ENCODE results near the gene UQCRHL.
A peak's percentile ranks its signal among the peaks of the same experiment; 100 is the strongest.
"Not testable (repeated sequence)": the region's sequence is repeated elsewhere in the genome, so short reads cannot be mapped to it uniquely, and the experiment has no call there.

Gene UQCRHL

DNA sequence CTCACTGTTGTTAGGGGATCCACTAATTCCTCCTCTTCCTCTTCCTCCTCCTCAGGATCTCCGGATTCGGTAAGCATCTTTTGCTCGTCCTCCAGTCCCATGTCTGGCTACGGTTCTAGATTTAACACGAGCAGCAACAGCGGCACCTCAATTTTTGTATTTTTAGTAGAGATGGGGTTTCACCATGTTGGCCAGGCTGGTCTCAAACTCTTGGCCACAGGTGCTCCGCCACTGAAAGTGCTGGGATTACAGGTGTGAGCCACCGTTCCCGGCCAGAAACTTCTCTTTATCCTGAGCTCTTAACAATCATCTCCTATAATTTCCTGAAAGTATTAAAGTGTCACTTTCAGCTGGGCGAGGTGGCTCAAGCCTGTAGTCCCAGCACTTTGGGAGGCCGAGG, at the start of gene UQCRHL:
UQCRHL (minus strand) TSS at position 101 of the 400 bp plus-strand sequence; CDS start at position 101, 0 bp downstream.
- DNase-seq: not testable (repeated sequence)

- DNase-seq: no peak
Observed at GRCh38 chr1:15856888-15857287, 49.4 kb upstream of the UQCRHL start.

GRCh38 chr1:15852828-15853302, 45.4 kb upstream of the UQCRHL start:
- DNase-seq: no peak

DNA sequence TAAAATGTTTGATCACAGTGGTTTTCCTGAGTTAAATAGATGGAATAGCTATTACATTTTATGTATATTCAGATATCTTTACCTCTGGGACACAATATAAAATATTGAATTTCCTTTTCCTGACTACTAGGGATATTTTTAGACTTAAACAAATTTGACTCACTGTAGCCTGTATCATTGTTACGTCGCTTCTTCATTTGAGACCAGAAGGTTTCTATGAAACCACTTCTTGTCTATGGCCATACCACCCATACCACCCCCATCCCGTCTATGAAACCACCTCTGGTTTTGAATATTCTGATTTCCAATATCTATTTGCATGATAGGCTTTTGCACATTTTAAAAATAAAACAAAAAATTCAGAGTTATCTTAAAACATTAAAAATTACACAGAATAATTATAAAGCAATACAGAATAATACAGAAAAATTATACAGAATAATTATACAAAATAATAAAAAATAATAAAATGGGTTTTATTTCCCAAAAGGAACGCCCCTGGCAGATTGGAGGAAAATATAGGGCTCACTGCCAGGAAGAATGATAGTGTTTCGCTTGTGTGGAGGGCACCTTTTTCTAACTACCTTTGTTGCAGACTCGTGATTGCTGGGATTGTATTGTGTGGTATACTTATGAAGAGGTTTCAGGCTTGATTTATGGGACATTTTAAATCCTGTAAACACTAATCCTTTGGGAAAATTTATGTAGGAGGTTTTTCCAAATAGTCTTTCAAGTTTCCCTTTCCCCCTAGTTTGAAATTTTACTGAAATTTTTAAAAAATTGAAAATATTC, 44.8 kb upstream of the UQCRHL start:
- DNase-seq: no peak

GRCh38 chr1:15851210-15852035, 44.0 kb upstream of the UQCRHL start:
- DNase-seq: no peak

GRCh38 chr1:15850471-15851001, 43.1 kb upstream of the UQCRHL start:
- no peak for DNase-seq

DNA sequence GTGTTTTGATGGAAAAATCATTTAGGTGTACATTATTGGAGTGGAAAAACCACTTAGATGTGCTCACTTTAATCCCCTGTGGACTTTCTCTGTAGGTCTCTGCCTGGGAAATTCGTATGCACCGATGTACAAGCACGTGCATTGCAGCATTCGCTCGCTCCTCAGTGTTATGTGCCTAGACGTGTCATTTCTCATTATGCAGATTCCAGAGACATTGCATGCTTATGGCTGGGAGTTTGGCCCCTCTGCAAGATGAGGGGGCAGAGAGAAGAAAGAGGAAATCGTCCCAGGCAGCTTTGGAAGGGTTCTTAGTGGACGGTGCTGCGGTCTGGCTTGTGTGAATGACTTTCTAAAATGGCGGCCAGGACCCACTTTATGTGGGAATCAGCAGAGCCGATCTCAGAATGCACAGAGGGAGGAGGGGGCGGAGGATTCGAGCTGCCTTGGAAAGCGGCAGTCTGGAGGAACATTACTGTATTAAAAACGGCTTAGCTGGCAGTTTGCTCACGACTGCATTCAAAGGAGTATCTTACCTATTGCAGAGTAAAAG, 42.4 kb upstream of the UQCRHL start:
- DNase-seq: no peak

DNA sequence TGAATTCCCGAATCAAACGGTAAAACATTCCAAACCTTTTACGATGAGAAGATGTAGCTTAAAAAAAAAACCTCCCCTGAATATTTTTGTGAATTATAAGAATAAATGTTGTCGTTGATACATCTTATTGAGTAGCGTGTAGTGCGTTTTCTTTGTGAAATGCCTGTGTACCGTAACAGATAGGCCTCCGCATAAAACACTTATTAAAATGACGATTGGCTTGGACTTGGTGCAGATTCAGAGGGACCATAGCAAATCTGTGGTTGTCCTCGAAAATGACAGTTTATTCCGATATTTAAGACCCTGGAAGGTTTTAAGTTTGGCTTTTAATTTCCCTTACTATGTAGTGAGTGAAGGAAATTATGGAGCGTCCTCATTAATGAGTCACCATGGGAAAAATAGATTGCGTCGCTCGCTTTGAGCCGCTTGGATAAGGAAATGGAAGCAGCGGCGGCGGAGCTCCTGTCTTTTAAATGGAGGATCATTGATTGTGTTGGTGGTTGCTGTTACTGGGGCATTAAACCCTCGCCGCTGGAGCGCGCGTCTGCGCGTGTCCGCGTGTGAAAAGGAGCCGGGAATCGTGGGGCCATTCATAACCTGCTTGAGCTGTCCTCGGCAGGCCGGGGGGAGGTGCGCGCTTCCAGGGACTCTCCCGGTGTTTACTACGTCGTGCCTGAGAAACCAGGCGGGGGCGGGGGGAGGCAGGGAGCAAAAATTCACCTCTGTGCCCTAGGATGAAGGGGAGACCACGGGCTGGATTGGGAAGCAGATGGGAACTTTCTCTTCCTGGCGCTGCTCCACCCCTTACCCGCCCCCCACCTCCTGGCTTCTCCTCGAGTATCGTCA, 41.7 kb upstream of the UQCRHL start:
- DNase-seq: peak; percentile 69

DNA sequence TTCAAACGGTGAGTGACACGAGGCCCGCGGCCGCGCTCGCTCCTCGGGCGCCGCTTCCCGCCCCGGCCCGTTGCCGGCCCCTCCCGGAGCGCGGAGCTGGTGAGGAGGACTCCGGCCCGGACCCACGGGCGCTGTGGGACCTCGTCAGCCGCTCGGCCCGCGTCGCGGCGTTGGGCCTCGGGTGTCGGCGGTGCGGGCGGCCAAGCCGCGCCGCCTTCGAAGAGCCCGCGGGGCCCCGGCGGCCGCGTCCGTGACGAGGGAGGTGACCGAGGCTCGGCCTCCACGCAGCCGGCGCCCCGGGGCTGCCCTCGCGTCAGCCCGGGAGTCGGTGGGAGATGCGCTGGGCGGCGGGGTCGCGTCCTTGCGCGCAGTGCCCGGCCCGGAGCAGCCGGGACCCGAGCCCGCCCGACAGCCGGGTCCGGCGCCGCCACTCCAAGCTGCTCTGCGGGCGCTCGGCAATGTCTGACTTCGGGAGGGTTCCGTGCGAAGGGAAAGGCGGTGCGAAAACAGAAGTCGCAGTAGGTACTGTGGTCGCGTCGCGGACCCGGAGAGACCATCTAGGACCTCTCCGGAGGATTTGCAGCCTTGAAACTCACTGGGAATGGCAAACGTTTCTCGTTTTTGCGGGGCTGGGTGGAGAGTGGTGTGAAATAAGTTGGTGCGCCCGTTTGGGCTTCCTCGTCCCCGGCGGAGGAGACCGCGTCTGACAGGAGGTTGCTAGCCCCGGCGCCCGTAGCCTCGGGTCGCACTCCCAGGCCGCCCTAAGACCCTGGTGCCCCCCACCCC, 40.9 kb upstream of the UQCRHL start:
- peak; percentile 38 for DNase-seq

DNA sequence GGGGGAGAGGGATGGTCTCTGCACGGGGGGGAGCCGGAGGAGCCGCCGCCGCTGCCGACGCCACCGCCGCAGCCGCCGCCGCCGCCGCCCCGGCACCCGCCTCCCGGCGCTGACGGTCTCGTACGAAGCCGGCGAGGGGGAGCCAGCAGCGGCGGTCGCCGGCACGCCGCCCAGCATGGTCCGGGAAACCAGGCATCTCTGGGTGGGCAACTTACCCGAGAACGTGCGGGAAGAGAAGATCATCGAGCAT, 40.4 kb upstream of the UQCRHL start:
- no peak for DNase-seq

GRCh38 chr1:15847100-15847892, 39.8 kb upstream of the UQCRHL start, which contains the start of gene SPEN:
Gene SPEN (plus strand): TSS chr1:15847707. CDS start chr1:15848068, 361 bp downstream.
- DNase-seq: peak; percentile 97

- not testable (repeated sequence) for DNase-seq
Observed at GRCh38 chr1:15846056-15846455, 38.6 kb upstream of the UQCRHL start.

- DNase-seq: no peak
Observed at GRCh38 chr1:15843826-15844572, 36.5 kb upstream of the UQCRHL start.

GRCh38 chr1:15838721-15839120, 31.3 kb upstream of the UQCRHL start:
- no peak for DNase-seq

GRCh38 chr1:15837931-15838330, 30.5 kb upstream of the UQCRHL start:
- DNase-seq: no peak

- peak; percentile 43 for DNase-seq
Observed at GRCh38 chr1:15836772-15837669, 29.6 kb upstream of the UQCRHL start.

- DNase-seq: not testable (repeated sequence)
Observed at GRCh38 chr1:15836511-15836771, 29.0 kb upstream of the UQCRHL start.

- peak; percentile 99 for DNase-seq
Observed at GRCh38 chr1:15835741-15836510, 28.5 kb upstream of the UQCRHL start.

All from activated CD4-positive, alpha-beta T cell treated with anti-CD3 and anti-CD28 coated beads, Interleukin-2, amount 50 U/mL, for 1 hour (primary cell).